K562 (cell line): ENCODE data around the gene MYO9A. TPM values are rescaled to one million over a fixed set of nuclear protein-coding genes. Genes with fewer than 3 reads are reported as not detected.

Source experiments
- ATAC-seq: fragments of 200-7000 bp; cut with Tn5 transposase; 3 replicates; pipeline ENCODE4 v1.9.1; 2020; ENCODE audit warnings: moderate library complexity
- BruUV-seq: library from RNA; stranded (reverse); fragments of 400-500 nt; replicated peaks from 2 replicates; lab custom pipeline; 2021; lab: Mats Ljungman, UMichigan
- CTCF ChIA-PET: fragments of 300-600 bp; formaldehyde crosslinking; extraction: SDS; loops from one replicate; lab custom pipeline; 2021; ENCODE audit warnings: low intra/inter-chr PET ratio; lab: Yijun Ruan, JAX
- POLR2A ChIA-PET: fragments of 300-600, 350-650 bp; sonication (Branson Sonifier 250); formaldehyde crosslinking; extraction: SDS; loops from one replicate; lab custom pipeline; 2021; ENCODE audit warnings: antibody characterized with exemption, inconsistent platforms; lab: Yijun Ruan, JAX
- DNase-seq, 4 experiments: peaks; one replicate each; pipeline versions ENCODE4 v3.0.0 to v3.0.0-alpha.2; 2011 to 2018; ENCODE audit warnings: low spot score in 3 of 4, mixed read lengths in 3 of 4; ENCODE audit errors: extremely low read depth in 1 of 4
- FAIRE-seq: peaks from 2 replicates; lab custom pipeline; 2011; peaks lifted over from hg19 to GRCh38; lab: Jason Lieb, UNC
- H2AFZ ChIP-seq: 2 replicates; pipeline ENCODE4 v1.6.0; 2011; ENCODE audit warnings: low read depth, low read length, control low read depth, inconsistent platforms
- H3K27ac ChIP-seq: fragments of 200-600 bp; 3 replicates; pipeline ENCODE4 v1.8.0; 2011; ENCODE audit warnings: low read depth, mild to moderate bottlenecking, control low read depth, inconsistent platforms, low read length, moderate library complexity, mixed read lengths; ENCODE audit errors: extremely low read depth
- H3K27me3 ChIP-seq, 2 experiments: fragments of 300-600 bp in 1 of 2; 2 replicates in 1 of 2; 3 replicates in 1 of 2; pipeline versions ENCODE4 v1.6.0 to v1.8.0; 2011; ENCODE audit warnings: inconsistent platforms in 2 of 2, low read length in 2 of 2, mild to moderate bottlenecking in 1 of 2, mixed read lengths in 1 of 2, moderate library complexity in 1 of 2; ENCODE audit not compliant: control insufficient read depth in 2 of 2, insufficient read depth in 2 of 2
- H3K36me3 ChIP-seq: fragments of 300-600 bp; 3 replicates; pipeline ENCODE4 v1.8.0; 2011; ENCODE audit warnings: mild to moderate bottlenecking, low read length, inconsistent platforms; ENCODE audit not compliant: control insufficient read depth, insufficient read depth
- H3K4me1 ChIP-seq, 2 experiments: fragments of 200-600 bp in 1 of 2; replicated peaks in 1 of 2; 2 replicates in 1 of 2; 3 replicates in 1 of 2; pipeline versions ENCODE4 v1.5.1 to v1.8.0; 2011; ENCODE audit warnings: inconsistent platforms in 2 of 2, low read length in 2 of 2, mild to moderate bottlenecking in 1 of 2, mixed read lengths in 1 of 2, moderate library complexity in 1 of 2; ENCODE audit not compliant: control insufficient read depth in 2 of 2, insufficient read depth in 2 of 2
- H3K4me2 ChIP-seq: 2 replicates; pipeline ENCODE4 v1.6.1; 2011; ENCODE audit warnings: low read length, control low read depth, inconsistent platforms, mixed read lengths; ENCODE audit not compliant: insufficient read depth
- H3K4me3 ChIP-seq: fragments of 200-600 bp; sonication (generic), shearing (Covaris generic); 2 replicates; pipeline ENCODE4 v1.5.1; 2016; ENCODE audit warnings: control low read depth, inconsistent platforms
- H3K79me2 ChIP-seq: fragments of 200-600 bp; 3 replicates; pipeline ENCODE4 v1.8.0; 2011; ENCODE audit warnings: low read length, inconsistent platforms; ENCODE audit not compliant: control insufficient read depth, insufficient read depth
- H3K9ac ChIP-seq, 2 experiments: 2 replicates each; pipeline versions ENCODE4 v1.6.0 to v1.6.1; 2011; ENCODE audit warnings: low read depth in 2 of 2, low read length in 2 of 2, control low read depth in 1 of 2, inconsistent platforms in 1 of 2, mild to moderate bottlenecking in 1 of 2, mixed read lengths in 1 of 2; ENCODE audit not compliant: insufficient read depth in 1 of 2
- H3K9me1 ChIP-seq: one replicate; pipeline ENCODE4 v1.6.0; 2011; ENCODE audit warnings: inconsistent platforms, mild to moderate bottlenecking, low read length, moderate library complexity; ENCODE audit not compliant: control insufficient read depth, insufficient read depth
- H3K9me3 ChIP-seq: replicated peaks from 2 replicates; pipeline ENCODE4 v1.5.1; 2011; ENCODE audit warnings: low read depth, low read length, inconsistent platforms; ENCODE audit not compliant: control insufficient read depth, insufficient read depth
- H4K20me1 ChIP-seq: replicated peaks from 2 replicates; pipeline ENCODE4 v1.6.1; 2011; ENCODE audit warnings: low read length, inconsistent platforms, mixed read lengths; ENCODE audit not compliant: control insufficient read depth, insufficient read depth
- MEF2D ChIP-seq: conservative IDR thresholded peaks from 2 replicates; pipeline ENCODE4 v1.6.1; 2016; ENCODE audit warnings: low read depth, missing genetic modification characterization, missing compliant biosample characterization
- MEIS2 ChIP-seq: fragments of 450-650 bp; IDR thresholded peaks from 2 replicates; pipeline ENCODE4 v1.6.1; 2014; ENCODE audit warnings: mild to moderate bottlenecking; ENCODE audit not compliant: partially characterized antibody
- MTA3 ChIP-seq: fragments of 450-650 bp; formaldehyde crosslinking; IDR thresholded peaks from 2 replicates; pipeline ENCODE4 v1.6.1; 2017; ENCODE audit warnings: mild to moderate bottlenecking, borderline replicate concordance
- NR4A1 ChIP-seq, 2 experiments: fragments of 250-450 bp in 1 of 2; fragments of 450-650 bp in 1 of 2; sonication (Bioruptor Pico) in 1 of 2; IDR thresholded peaks; 2 replicates each; pipeline versions ENCODE4 v1.4.0 to v1.6.1; 2016 to 2020; ENCODE audit warnings: mild to moderate bottlenecking in 2 of 2, missing compliant biosample characterization in 1 of 2, missing genetic modification characterization in 1 of 2, moderate library complexity in 1 of 2
- PRPF4 ChIP-seq: fragments of 200-400 bp; formaldehyde crosslinking; IDR thresholded peaks from one replicate; pipeline ENCODE4 v1.6.1; 2017; ENCODE audit warnings: low read length, low read depth, mild to moderate bottlenecking; ENCODE audit not compliant: insufficient read depth, poor library complexity, severe bottlenecking
- ZEB2 ChIP-seq: fragments of 450-650 bp; IDR thresholded peaks from 2 replicates; pipeline ENCODE4 v1.6.1; 2016
- ZNF57 ChIP-seq: fragments of 450-650 bp; formaldehyde crosslinking; IDR thresholded peaks from 2 replicates; pipeline ENCODE4 v1.4.0; 2020; ENCODE audit warnings: mild to moderate bottlenecking, moderate library complexity
- ZNF583 ChIP-seq: fragments of 250-450 bp; sonication (Bioruptor Pico); IDR thresholded peaks from 2 replicates; pipeline ENCODE4 v1.4.0; 2020
- WGBS: fragments of 100-300 bp; shearing (Covaris generic); methylation state at CpG from one replicate; pipeline ENCODE4 v1.1.6; 2016; ENCODE audit warnings: low coverage, mixed read lengths; ENCODE audit not compliant: insufficient coverage; ENCODE audit errors: missing lambda C conversion rate; 5-methylcytosine and 5-hydroxymethylcytosine counted together
- in situ Hi-C: fragments of 300-500 bp; cut with MboI; formaldehyde crosslinking; loops from 4 replicates; pipeline ENCODE4 v1.15.0; 2018; ENCODE audit warnings: inconsistent platforms, mixed read lengths
- intact Hi-C: fragments of 100-400 bp; cut with micrococcal nuclease; formaldehyde crosslinking; loops from 2 replicates; pipeline ENCODE4 v1.14.2; 2022
- polyA plus RNA-seq, 8 experiments: library from polyadenylated mRNA; depleted of rRNA in 4 of 8; stranded (reverse) in 5 of 8; unstranded in 3 of 8; fragments of >200 nt; fragmentation: Nextera tagmentation in 2 of 8; fragmentation: Illumina TruSeq in 1 of 8; extraction: Ambion mirVana in 2 of 8; extraction: Trizol in 1 of 8; gene quantifications; 2 replicates each; pipeline versions ENCODE4 v1.2.1 to v1.2.3, GENCODE V29; 2011 to 2014; ENCODE audit warnings: inconsistent platforms in 1 of 8, missing spikeins in 1 of 8
- total RNA-seq, 7 experiments: library from RNA; depleted of rRNA in 6 of 7; stranded (reverse); fragments of >200 nt in 6 of 7; fragmentation: Illumina TruSeq in 2 of 7; extraction: Trizol in 2 of 7; gene quantifications; 2 replicates each; pipeline versions ENCODE4 v1.2.1 to v1.2.3, GENCODE V29; 2011 to 2021; ENCODE audit warnings: low replicate concordance in 1 of 7
- TF ChIP-seq, protein P1 (sequence below): fragments of 450-650 bp; conservative IDR thresholded peaks from 2 replicates; pipeline ENCODE4 v1.6.1; 2016; ENCODE audit warnings: missing genetic modification characterization, low read depth, mild to moderate bottlenecking, missing compliant biosample characterization, moderate library complexity
- TF ChIP-seq, protein P2 (sequence below): IDR thresholded peaks from 2 replicates; pipeline ENCODE4 v1.6.1; 2012; ENCODE audit warnings: low read depth, low read length, improper control_type of control experiment, borderline replicate concordance
- TF ChIP-seq, protein P3 (sequence below): fragments of 450-650 bp; IDR thresholded peaks from 2 replicates; pipeline ENCODE4 v1.6.1; 2016; ENCODE audit warnings: antibody characterized with exemption
- TF ChIP-seq, protein P4 (sequence below): fragments of 200-400 bp; formaldehyde crosslinking; IDR thresholded peaks from 2 replicates; pipeline ENCODE4 v1.6.1; 2017; ENCODE audit warnings: mild to moderate bottlenecking, low read depth, low read length, moderate library complexity
- TF ChIP-seq, protein P5 (sequence below): IDR thresholded peaks from 3 replicates; pipeline ENCODE4 v1.6.1; 2011; ENCODE audit warnings: borderline replicate concordance, mild to moderate bottlenecking; ENCODE audit not compliant: insufficient read length, insufficient read depth

The MYO9A gene
- total and polyA plus RNA-seq, 9 of the 15 experiments (the other 6 are each of a cell fraction or from before 2014, with no cell fraction given) = 1.9 to 15.4 (median 5.8) TPM

DNA sequence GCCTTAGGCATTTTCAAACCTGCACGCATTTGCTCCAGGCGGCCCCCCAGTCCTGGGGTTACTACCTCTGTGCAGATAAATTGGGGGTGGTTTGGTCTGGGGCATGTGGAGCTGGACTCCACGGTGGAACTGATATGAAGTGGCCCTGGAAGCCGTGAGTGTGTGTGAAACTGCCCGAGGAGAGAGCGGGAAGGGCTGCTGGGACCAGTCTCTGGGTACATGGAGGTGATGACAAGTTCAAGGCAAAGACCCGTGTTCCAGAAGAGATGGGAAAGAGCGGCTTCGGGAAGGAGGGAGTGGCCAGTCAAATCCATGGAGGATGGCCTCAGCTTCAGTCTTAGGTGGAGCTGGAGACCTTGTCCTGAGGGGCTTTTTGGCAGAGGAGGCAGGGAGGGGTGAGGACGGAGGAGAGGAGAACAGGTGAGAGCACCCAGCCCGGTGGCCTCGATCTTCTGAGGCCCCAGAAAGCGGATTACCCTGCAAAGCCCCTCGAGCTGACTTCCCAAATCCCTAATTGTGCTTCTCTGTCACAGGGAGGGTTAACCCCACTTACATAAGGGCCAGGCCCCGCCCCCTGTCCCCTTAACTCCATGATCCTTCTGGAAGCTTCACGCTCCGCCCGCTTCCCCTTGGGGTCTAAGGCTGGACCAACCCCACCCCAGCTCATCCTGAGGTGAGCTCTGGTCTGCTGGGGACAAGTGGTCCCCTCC, 309.5 kb downstream of the MYO9A start:
- no TSS peak for BruUV-seq
- no peak overlapping the region for H2AFZ ChIP-seq
- CTCF ChIA-PET = no interaction called here
- H3K27ac ChIP-seq = no peak overlapping the region
- POLR2A ChIA-PET = interaction anchor here (0.9 kb wide), 1 partner anchor 339 kb away, joined by 4 read pairs; no protein-coding TSS in a partner anchor
- no peaks in the 10 kb centered on the region for H3K9me3 ChIP-seq
- intact Hi-C loops (loop anchor here (10.0 kb wide), 2 partner anchors 364 to 424 kb away; no protein-coding TSS in a partner anchor), in situ Hi-C loops (loop anchor here (5.0 kb wide), 1 partner anchor 344 kb away; no protein-coding TSS in a partner anchor)
- no peak for FAIRE-seq
- WGBS = under 1% methylated on average over 11 of the region's 18 CpGs
- no peak for ATAC-seq
- H3K9ac ChIP-seq = no peak overlapping the region
- H4K20me1 ChIP-seq = peaks cover 5% of the 10 kb centered on the region
- no peak for DNase-seq
- H3K9me1 ChIP-seq = no peaks in the 10 kb centered on the region
- H3K4me3 ChIP-seq = no peak overlapping the region
- no peak overlapping the region for H3K4me2 ChIP-seq
- no peaks in the 10 kb centered on the region for H3K79me2 ChIP-seq
- no peaks in the 10 kb centered on the region for H3K36me3 ChIP-seq
- H3K27me3 ChIP-seq = peaks cover 35 to 60% of the 10 kb centered on the region in 2 experiments; a peak in 4 of 5 replicates
- H3K4me1 ChIP-seq = peaks cover 0 to 6% of the 10 kb centered on the region in 2 experiments; a peak in 2 of 5 replicates
- no peak for TF ChIP-seq ZEB2
- no peak for TF ChIP-seq PRPF4
- TF ChIP-seq, protein P1, sequence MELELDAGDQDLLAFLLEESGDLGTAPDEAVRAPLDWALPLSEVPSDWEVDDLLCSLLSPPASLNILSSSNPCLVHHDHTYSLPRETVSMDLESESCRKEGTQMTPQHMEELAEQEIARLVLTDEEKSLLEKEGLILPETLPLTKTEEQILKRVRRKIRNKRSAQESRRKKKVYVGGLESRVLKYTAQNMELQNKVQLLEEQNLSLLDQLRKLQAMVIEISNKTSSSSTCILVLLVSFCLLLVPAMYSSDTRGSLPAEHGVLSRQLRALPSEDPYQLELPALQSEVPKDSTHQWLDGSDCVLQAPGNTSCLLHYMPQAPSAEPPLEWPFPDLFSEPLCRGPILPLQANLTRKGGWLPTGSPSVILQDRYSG (tag) = no peak
- no peak for TF ChIP-seq MTA3
- TF ChIP-seq, protein P2, sequence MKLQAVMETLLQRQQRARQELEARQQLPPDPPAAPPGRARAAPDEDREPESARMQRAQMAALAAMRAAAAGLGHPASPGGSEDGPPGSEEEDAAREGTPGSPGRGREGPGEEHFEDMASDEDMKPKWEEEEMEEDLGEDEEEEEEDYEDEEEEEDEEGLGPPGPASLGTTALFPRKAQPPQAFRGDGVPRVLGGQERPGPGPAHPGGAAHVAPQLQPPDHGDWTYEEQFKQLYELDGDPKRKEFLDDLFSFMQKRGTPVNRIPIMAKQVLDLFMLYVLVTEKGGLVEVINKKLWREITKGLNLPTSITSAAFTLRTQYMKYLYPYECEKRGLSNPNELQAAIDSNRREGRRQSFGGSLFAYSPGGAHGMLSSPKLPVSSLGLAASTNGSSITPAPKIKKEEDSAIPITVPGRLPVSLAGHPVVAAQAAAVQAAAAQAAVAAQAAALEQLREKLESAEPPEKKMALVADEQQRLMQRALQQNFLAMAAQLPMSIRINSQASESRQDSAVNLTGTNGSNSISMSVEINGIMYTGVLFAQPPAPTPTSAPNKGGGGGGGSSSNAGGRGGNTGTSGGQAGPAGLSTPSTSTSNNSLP = no peak
- no peak for TF ChIP-seq NR4A1 (CRISPR knock-in tag; IDR thresholded peaks at IDR 0.05)
- TF ChIP-seq NR4A1 (tag; IDR thresholded peaks at IDR 0.05) = no peak
- TF ChIP-seq, protein P3, sequence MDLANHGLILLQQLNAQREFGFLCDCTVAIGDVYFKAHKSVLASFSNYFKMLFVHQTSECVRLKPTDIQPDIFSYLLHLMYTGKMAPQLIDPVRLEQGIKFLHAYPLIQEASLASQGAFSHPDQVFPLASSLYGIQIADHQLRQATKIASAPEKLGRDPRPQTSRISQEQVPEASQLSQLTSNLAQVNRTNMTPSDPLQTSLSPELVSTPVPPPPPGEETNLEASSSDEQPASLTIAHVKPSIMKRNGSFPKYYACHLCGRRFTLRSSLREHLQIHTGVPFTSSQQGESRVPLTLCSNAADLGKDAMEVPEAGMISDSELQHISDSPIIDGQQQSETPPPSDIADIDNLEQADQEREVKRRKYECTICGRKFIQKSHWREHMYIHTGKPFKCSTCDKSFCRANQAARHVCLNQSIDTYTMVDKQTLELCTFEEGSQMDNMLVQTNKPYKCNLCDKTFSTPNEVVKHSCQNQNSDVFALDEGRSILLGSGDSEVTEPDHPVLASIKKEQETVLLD = no peak
- TF ChIP-seq MEF2D (tag) = no peak
- no peak for TF ChIP-seq MEIS2
- no peak for TF ChIP-seq ZNF57 (CRISPR knock-in tag)
- no peak for TF ChIP-seq ZNF583 (CRISPR knock-in tag)
- TF ChIP-seq, protein P4, sequence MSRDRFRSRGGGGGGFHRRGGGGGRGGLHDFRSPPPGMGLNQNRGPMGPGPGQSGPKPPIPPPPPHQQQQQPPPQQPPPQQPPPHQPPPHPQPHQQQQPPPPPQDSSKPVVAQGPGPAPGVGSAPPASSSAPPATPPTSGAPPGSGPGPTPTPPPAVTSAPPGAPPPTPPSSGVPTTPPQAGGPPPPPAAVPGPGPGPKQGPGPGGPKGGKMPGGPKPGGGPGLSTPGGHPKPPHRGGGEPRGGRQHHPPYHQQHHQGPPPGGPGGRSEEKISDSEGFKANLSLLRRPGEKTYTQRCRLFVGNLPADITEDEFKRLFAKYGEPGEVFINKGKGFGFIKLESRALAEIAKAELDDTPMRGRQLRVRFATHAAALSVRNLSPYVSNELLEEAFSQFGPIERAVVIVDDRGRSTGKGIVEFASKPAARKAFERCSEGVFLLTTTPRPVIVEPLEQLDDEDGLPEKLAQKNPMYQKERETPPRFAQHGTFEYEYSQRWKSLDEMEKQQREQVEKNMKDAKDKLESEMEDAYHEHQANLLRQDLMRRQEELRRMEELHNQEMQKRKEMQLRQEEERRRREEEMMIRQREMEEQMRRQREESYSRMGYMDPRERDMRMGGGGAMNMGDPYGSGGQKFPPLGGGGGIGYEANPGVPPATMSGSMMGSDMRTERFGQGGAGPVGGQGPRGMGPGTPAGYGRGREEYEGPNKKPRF = no peak
- TF ChIP-seq, protein P5, sequence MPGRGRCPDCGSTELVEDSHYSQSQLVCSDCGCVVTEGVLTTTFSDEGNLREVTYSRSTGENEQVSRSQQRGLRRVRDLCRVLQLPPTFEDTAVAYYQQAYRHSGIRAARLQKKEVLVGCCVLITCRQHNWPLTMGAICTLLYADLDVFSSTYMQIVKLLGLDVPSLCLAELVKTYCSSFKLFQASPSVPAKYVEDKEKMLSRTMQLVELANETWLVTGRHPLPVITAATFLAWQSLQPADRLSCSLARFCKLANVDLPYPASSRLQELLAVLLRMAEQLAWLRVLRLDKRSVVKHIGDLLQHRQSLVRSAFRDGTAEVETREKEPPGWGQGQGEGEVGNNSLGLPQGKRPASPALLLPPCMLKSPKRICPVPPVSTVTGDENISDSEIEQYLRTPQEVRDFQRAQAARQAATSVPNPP = no peak
